Measurements from ENCODE around the gene GBP5. TPM values are rescaled to one million over a fixed set of nuclear protein-coding genes. Genes with fewer than 3 reads are reported as not detected.
"Not testable (repeated sequence)": the region's sequence is repeated elsewhere in the genome, so short reads cannot be mapped to it uniquely, and the experiment has no call there.

Gene GBP5
- polyA plus RNA-seq (2011; rRNA removed) (not detected in 2 replicates), polyA minus RNA-seq (2011; rRNA and poly(A)+ RNA removed) (not detected in 2 replicates)

DNA sequence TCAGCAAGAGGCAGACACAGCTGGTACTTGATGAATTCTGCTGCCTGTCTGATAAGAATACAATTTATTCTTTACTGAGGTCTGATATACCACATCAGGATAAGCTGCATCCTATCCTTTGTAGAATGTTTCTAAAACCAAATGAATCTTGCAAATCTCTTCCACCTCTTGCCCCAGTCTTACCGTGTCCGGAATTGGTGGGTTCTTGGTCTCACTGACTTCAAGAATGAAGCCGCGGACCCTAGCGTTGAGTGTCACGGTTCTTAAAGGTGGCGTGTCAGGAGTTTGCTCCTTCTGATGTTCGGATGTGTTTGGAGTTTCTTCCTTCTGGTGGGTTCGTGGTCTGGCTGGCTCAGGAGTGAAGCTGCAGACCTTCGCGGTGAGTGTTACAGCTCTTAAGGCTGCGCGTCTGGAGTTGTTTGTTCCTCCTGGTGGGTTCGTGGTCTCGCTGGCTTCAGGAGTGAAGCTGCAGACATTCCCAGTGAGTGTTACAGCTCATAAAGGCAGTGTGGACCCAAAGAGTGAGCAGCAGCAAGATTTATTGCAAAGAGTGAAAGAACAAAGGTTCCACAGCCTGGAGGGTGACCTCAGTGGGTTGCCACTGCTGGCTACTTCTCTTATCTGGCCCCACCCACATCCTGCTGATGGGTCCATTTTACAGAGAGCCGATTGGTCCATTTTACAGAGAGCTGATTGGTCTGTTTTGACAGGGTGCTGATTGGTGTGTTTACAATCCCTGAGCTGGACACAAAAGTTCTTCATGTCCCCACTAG, at the start of gene GBP5:
GBP5 (minus strand) TSS at position 592 of the 773 bp plus-strand sequence. CDS start 3,305 bp downstream, outside the sequence.
- not testable (repeated sequence) for H3K4me3 ChIP-seq (ENCODE audit: low read depth, low read length)

GRCh38 chr1:89322402-89322801, 49.7 kb upstream of the GBP5 start:
- POLR2A ChIA-PET, result no interaction called here
- TF ChIP-seq, protein P1, sequence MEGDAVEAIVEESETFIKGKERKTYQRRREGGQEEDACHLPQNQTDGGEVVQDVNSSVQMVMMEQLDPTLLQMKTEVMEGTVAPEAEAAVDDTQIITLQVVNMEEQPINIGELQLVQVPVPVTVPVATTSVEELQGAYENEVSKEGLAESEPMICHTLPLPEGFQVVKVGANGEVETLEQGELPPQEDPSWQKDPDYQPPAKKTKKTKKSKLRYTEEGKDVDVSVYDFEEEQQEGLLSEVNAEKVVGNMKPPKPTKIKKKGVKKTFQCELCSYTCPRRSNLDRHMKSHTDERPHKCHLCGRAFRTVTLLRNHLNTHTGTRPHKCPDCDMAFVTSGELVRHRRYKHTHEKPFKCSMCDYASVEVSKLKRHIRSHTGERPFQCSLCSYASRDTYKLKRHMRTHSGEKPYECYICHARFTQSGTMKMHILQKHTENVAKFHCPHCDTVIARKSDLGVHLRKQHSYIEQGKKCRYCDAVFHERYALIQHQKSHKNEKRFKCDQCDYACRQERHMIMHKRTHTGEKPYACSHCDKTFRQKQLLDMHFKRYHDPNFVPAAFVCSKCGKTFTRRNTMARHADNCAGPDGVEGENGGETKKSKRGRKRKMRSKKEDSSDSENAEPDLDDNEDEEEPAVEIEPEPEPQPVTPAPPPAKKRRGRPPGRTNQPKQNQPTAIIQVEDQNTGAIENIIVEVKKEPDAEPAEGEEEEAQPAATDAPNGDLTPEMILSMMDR (IDR thresholded peaks at IDR 0.05; ENCODE audit: insufficient read depth, low read depth, low read length), result no peak
- Histone ChIP-seq H3K4me3 (ENCODE audit: low read depth, low read length) (no peak overlapping the region), H3K27me3 (ENCODE audit: control insufficient read depth, insufficient read depth, low read length) (no peaks in the 10 kb centered on the region), H3K36me3 (ENCODE audit: control insufficient read depth, insufficient read depth, low read length) (no peaks in the 10 kb centered on the region)
- no peak for DNase-seq (ENCODE audit: low read depth)
- CTCF ChIA-PET, result no interaction called here

More for the DNA sequence above, at the start of gene GBP5:
- H3K27me3 ChIP-seq (ENCODE audit: control insufficient read depth, insufficient read depth, low read length); DNase-seq (ENCODE audit: low read depth); H3K36me3 ChIP-seq (ENCODE audit: control insufficient read depth, insufficient read depth, low read length); POLR2A ChIA-PET: not testable (repeated sequence)
- CTCF ChIA-PET, result interaction anchor here (0.8 kb wide), 1 partner anchor 53 kb away, joined by 3 read pairs; no protein-coding TSS in a partner anchor

DNA sequence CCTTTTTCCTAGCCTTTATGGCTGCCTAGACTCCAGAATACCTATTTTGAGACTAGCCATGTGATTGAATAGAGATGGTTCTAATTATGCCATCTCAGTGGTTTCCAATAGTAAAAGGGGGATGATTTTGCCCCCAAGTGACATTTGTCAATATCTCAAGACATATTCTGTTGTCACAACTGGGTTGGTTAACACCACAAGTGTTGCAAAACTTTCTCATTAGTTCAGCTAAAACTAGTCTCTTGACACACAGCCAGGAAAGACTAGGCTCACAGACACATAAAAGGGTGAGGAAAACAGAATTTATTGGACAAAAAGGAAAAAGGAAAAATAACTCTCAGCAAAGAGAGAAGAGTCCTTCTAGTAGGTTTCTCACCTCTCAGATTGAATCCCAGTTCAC, 39.9 kb upstream of the GBP5 start:
- Histone ChIP-seq H3K4me3 (ENCODE audit: low read depth, low read length) (no peak overlapping the region), H3K27me3 (ENCODE audit: control insufficient read depth, insufficient read depth, low read length) (no peaks in the 10 kb centered on the region), H3K36me3 (ENCODE audit: control insufficient read depth, insufficient read depth, low read length) (no peaks in the 10 kb centered on the region)
- POLR2A ChIA-PET, result no interaction called here
- CTCF ChIA-PET, result no interaction called here
- TF ChIP-seq, protein P1 (IDR thresholded peaks at IDR 0.05; ENCODE audit: insufficient read depth, low read depth, low read length), result no peak
- no peak for DNase-seq (ENCODE audit: low read depth)

- TF ChIP-seq, protein P1 (IDR thresholded peaks at IDR 0.05; ENCODE audit: insufficient read depth, low read depth, low read length), result no peak
- POLR2A ChIA-PET, result no interaction called here
- CTCF ChIA-PET, result interaction anchor here (0.6 kb wide), 1 partner anchor 338 kb away, joined by 3 read pairs; no protein-coding TSS in a partner anchor
- no peaks in the 10 kb centered on the region for H3K36me3 ChIP-seq (ENCODE audit: control insufficient read depth, insufficient read depth, low read length)
- DNase-seq (ENCODE audit: low read depth), result no peak
- no peaks in the 10 kb centered on the region for H3K27me3 ChIP-seq (ENCODE audit: control insufficient read depth, insufficient read depth, low read length)
- H3K4me3 ChIP-seq (ENCODE audit: low read depth, low read length), result no peak overlapping the region
Observed at GRCh38 chr1:89311757-89312156, 39.1 kb upstream of the GBP5 start.

- TF ChIP-seq, protein P1 (IDR thresholded peaks at IDR 0.05; ENCODE audit: insufficient read depth, low read depth, low read length), result no peak
- ChIA-PET CTCF (interaction anchor here (0.6 kb wide), 1 partner anchor 337 kb away, joined by 3 read pairs; no protein-coding TSS in a partner anchor), POLR2A (interaction anchor here (0.9 kb wide), 1 partner anchor 327 kb away, joined by 3 read pairs; no protein-coding TSS in a partner anchor)
- DNase-seq (ENCODE audit: low read depth), result no peak
- Histone ChIP-seq H3K27me3 (ENCODE audit: control insufficient read depth, insufficient read depth, low read length) (no peaks in the 10 kb centered on the region), H3K4me3 (ENCODE audit: low read depth, low read length) (no peak overlapping the region), H3K36me3 (ENCODE audit: control insufficient read depth, insufficient read depth, low read length) (no peaks in the 10 kb centered on the region)
Observed at GRCh38 chr1:89310976-89311375, 38.3 kb upstream of the GBP5 start.
